ENCODE results near the gene MICU1. TPM values are rescaled to one million over a fixed set of nuclear protein-coding genes. Genes with fewer than 3 reads are reported as not detected.

The MICU1 gene
- total and polyA plus RNA-seq, 2 donors from 2014 or later: 46.3 to 89.9 TPM

DNA sequence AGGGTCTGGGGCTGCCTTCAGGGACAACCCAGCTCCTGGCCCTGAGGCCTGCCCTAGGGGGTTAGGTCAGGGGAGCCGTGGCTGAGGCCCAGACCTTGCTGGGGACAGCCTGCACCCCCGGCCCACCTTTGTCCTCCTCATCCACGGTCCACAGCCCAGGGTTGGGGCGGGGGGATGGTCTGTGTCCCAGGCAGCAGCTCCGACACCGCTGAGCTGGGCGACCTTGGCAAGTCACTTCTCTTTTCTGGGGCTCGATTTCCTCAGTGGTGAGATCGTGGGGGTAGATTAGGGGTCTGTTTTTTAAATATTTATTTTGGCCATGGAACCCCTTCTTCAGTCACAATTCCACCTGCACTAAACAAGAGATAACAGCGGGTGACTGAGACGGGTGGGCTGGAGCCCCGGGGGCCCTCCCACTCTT, 302.1 kb downstream of the MICU1 start:
- intact Hi-C loops (cut with DNase I): no loop called here
- Histone ChIP-seq H3K27me3 (ENCODE audit: control insufficient read depth, insufficient read depth, low read length) (no peaks in the 10 kb centered on the region), H3K9ac (ENCODE audit: low read length in 3 of 3) (no peak overlapping the region), H3K4me1 (ENCODE audit: control insufficient read depth in 2 of 3, insufficient read depth in 2 of 3, low read depth in 1 of 3, low read length in 3 of 3) (peaks cover 3 to 33% (median 33%) of the 10 kb centered on the region in 3 donors), H3K4me3 (ENCODE audit: low read length in 3 of 3) (no peak overlapping the region), H3K9me3 (ENCODE audit: control insufficient read depth in 2 of 3, insufficient read depth in 1 of 3, low read length in 3 of 3) (no peaks in the 10 kb centered on the region), H3K27ac (ENCODE audit: low read depth in 2 of 2, low read length in 2 of 2) (no peak overlapping the region), H3K36me3 (ENCODE audit: control insufficient read depth in 2 of 3, insufficient read depth in 3 of 3, low read length in 3 of 3) (no peaks in the 10 kb centered on the region)
- peak in 1 of 5 donors; percentile 81 for DNase-seq
- no peak for FAIRE-seq
- TF ChIP-seq, protein P1, sequence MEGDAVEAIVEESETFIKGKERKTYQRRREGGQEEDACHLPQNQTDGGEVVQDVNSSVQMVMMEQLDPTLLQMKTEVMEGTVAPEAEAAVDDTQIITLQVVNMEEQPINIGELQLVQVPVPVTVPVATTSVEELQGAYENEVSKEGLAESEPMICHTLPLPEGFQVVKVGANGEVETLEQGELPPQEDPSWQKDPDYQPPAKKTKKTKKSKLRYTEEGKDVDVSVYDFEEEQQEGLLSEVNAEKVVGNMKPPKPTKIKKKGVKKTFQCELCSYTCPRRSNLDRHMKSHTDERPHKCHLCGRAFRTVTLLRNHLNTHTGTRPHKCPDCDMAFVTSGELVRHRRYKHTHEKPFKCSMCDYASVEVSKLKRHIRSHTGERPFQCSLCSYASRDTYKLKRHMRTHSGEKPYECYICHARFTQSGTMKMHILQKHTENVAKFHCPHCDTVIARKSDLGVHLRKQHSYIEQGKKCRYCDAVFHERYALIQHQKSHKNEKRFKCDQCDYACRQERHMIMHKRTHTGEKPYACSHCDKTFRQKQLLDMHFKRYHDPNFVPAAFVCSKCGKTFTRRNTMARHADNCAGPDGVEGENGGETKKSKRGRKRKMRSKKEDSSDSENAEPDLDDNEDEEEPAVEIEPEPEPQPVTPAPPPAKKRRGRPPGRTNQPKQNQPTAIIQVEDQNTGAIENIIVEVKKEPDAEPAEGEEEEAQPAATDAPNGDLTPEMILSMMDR (IDR thresholded peaks at IDR 0.05; ENCODE audit: borderline replicate concordance, extremely low read depth, insufficient read depth): no peak

DNA sequence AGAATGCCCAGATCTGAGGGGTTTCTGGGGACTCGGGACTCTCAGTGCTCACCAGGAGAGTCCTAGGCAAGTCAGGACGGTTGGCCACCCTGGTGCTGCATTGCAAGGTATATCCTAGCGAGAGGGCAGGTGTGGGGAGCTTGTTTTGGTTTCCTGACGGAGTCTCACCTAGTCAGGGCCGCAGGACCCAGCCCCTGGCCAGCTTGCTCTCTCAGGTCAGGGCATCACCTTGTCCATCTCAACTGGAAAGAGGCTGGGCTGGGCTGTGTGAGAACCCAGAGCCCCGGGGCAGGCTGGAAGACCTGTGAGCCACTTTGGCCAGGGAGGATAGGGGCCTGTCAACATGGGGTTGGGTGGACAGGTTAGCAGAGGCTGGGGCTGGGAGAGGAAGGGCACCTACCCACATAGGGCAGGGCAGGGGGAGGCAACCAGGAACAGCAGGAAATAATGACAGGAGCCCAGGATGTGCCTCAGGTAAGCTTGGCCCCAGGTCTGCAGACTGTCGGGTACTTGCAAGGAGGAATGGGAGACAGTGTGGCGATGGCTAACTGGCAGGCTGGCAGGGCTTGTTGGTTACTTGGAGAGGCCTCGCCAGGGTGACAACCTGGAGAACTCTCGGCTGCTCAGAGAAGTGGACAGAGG, 302.6 kb downstream of the MICU1 start:
- H3K27ac ChIP-seq (ENCODE audit: low read depth in 2 of 2, low read length in 2 of 2): no peak overlapping the region
- FAIRE-seq: no peak
- peak overlapping the region in 1 of 3 donors; percentile 19 for H3K9ac ChIP-seq (ENCODE audit: low read length in 3 of 3)
- peak in 1 of 5 donors; percentile 69 for DNase-seq
- intact Hi-C loops (cut with DNase I): no loop called here
- H3K9me3 ChIP-seq (ENCODE audit: control insufficient read depth in 2 of 3, insufficient read depth in 1 of 3, low read length in 3 of 3): no peaks in the 10 kb centered on the region
- no peaks in the 10 kb centered on the region for H3K36me3 ChIP-seq (ENCODE audit: control insufficient read depth in 2 of 3, insufficient read depth in 3 of 3, low read length in 3 of 3)
- TF ChIP-seq, protein P1 (IDR thresholded peaks at IDR 0.05; ENCODE audit: borderline replicate concordance, extremely low read depth, insufficient read depth): no peak
- H3K27me3 ChIP-seq (ENCODE audit: control insufficient read depth, insufficient read depth, low read length): no peaks in the 10 kb centered on the region
- H3K4me3 ChIP-seq (ENCODE audit: low read length in 3 of 3): no peak overlapping the region
- peaks cover 3 to 31% (median 29%) of the 10 kb centered on the region in 3 donors for H3K4me1 ChIP-seq (ENCODE audit: control insufficient read depth in 2 of 3, insufficient read depth in 2 of 3, low read depth in 1 of 3, low read length in 3 of 3)

DNA sequence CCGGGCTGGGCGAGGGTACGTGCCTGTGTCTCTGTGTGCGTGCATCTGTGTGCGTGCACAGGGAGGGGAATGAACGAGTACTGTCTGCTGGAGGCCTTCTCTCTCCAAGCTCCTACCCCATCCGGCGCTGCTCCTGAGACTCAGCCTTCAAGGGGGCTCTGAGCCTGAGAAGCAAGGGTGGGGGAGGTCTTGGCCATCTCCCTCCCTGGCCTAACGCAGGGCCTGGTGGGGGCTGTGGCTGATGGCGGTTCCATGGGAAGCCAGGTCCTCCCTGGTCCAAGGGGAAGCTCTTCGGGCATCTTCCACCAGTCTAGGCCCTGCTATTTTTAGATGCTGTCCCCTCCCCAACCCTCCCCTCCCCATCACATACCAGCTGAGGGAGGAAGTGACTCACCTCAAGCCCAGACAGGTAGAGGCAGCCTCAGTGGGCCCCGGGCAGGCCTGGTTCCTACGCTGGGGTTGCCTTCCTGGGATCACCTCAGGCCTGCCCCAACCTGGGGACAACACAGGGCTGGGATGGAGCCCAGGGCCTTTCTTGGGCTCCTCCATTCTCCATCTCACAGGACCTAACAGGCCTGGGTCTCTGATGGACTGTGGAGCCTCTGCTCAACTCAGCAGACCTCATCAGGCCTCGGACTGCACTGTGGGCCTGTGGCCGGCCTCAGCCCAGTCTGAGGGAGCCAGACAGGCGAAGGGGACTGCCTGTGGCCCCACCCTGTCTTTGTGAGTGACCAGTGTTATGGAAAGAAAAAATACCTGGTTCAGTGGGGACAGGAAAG, 303.4 kb downstream of the MICU1 start:
- Histone ChIP-seq H3K27me3 (ENCODE audit: control insufficient read depth, insufficient read depth, low read length) (no peaks in the 10 kb centered on the region), H3K9ac (ENCODE audit: low read length in 3 of 3) (peak overlapping the region in 1 of 3 donors; percentile 19), H3K4me3 (ENCODE audit: low read length in 3 of 3) (no peak overlapping the region), H3K4me1 (ENCODE audit: control insufficient read depth in 2 of 3, insufficient read depth in 2 of 3, low read depth in 1 of 3, low read length in 3 of 3) (peaks cover 3 to 26% (median 23%) of the 10 kb centered on the region in 3 donors), H3K27ac (ENCODE audit: low read depth in 2 of 2, low read length in 2 of 2) (no peak overlapping the region), H3K9me3 (ENCODE audit: control insufficient read depth in 2 of 3, insufficient read depth in 1 of 3, low read length in 3 of 3) (no peaks in the 10 kb centered on the region), H3K36me3 (ENCODE audit: control insufficient read depth in 2 of 3, insufficient read depth in 3 of 3, low read length in 3 of 3) (no peaks in the 10 kb centered on the region)
- FAIRE-seq: no peak
- intact Hi-C loops (cut with DNase I): no loop called here
- peak in 1 of 5 donors; percentile 83 for DNase-seq
- TF ChIP-seq, protein P1 (IDR thresholded peaks at IDR 0.05; ENCODE audit: borderline replicate concordance, extremely low read depth, insufficient read depth): no peak

Data from kidney (tissue), 14 donors.